Body of pancreas (tissue), 4 donors: ENCODE data around the gene TTC29.

Experiments
- CTCF ChIP-seq, 7 experiments: fragments of 450-650 bp in 4 of 7; fragments of 200-600 bp in 3 of 7; sonication (generic) in 3 of 7; IDR thresholded peaks; one replicate each; pipeline ENCODE4 v1.5.1; 2016 to 2019; ENCODE audit warnings: antibody characterized with exemption in 7 of 7
- POLR2A ChIP-seq, 3 donors: fragments of 450-650 bp; IDR thresholded peaks; one replicate each; pipeline ENCODE4 v1.6.1; 2016; ENCODE audit warnings: antibody characterized with exemption in 3 of 3, mild to moderate bottlenecking in 2 of 3

- no peak for TF ChIP-seq POLR2A (IDR thresholded peaks at IDR 0.05)
- no peak for TF ChIP-seq CTCF (IDR thresholded peaks at IDR 0.05)
Observed at GRCh38 chr4:146833530-146833929, 112.1 kb downstream of the TTC29 start.
